IPS-18a (cell line): Measurements from ENCODE around the gene HP1BP3.
"Not testable (repeated sequence)": the region's sequence is repeated elsewhere in the genome, so short reads cannot be mapped to it uniquely, and the experiment has no call there.

Source experiments
- H3K27ac ChIP-seq: one replicate; pipeline ENCODE4 v1.5.1; 2013; ENCODE audit warnings: low read length
- H3K27me3 ChIP-seq: one replicate; pipeline ENCODE4 v1.6.1; 2013; ENCODE audit warnings: mild to moderate bottlenecking, low read length; ENCODE audit not compliant: control insufficient read depth, insufficient read depth
- H3K36me3 ChIP-seq: one replicate; pipeline ENCODE4 v1.6.1; 2013; ENCODE audit warnings: low read depth, low read length; ENCODE audit not compliant: control insufficient read depth
- H3K4me1 ChIP-seq: one replicate; pipeline ENCODE4 v1.6.1; 2013; ENCODE audit warnings: low read depth, low read length; ENCODE audit not compliant: control insufficient read depth
- H3K4me3 ChIP-seq: one replicate; pipeline ENCODE4 v1.5.1; 2013; ENCODE audit warnings: low read length
- H3K9ac ChIP-seq: one replicate; pipeline ENCODE4 v1.6.1; 2013; ENCODE audit warnings: mild to moderate bottlenecking, low read length, moderate library complexity
- H3K9me3 ChIP-seq: one replicate; pipeline ENCODE4 v1.6.1; 2013; ENCODE audit warnings: low read depth, low read length; ENCODE audit not compliant: control insufficient read depth

HP1BP3 gene

GRCh38 chr1:20811916-20812315 is 24.8 kb upstream of the HP1BP3 start:
- Histone ChIP-seq H3K27ac (no peak overlapping the region), H3K36me3 (peaks cover 10% of the 10 kb centered on the region), H3K27me3 (no peaks in the 10 kb centered on the region), H3K9me3 (no peaks in the 10 kb centered on the region), H3K4me3 (no peak overlapping the region), H3K9ac (no peak overlapping the region), H3K4me1 (no peaks in the 10 kb centered on the region)

GRCh38 chr1:20793236-20793635 is 6.1 kb upstream of the HP1BP3 start:
- H3K27ac ChIP-seq, result no peak overlapping the region
- no peak overlapping the region for H3K9ac ChIP-seq
- H3K36me3 ChIP-seq, result no peaks in the 10 kb centered on the region
- no peaks in the 10 kb centered on the region for H3K27me3 ChIP-seq
- H3K4me1 ChIP-seq, result peaks cover 2% of the 10 kb centered on the region
- H3K4me3 ChIP-seq, result no peak overlapping the region
- H3K9me3 ChIP-seq, result no peaks in the 10 kb centered on the region

- Histone ChIP-seq H3K27me3 (no peaks in the 10 kb centered on the region), H3K9ac (no peak overlapping the region), H3K36me3 (no peaks in the 10 kb centered on the region), H3K9me3 (no peaks in the 10 kb centered on the region), H3K27ac (no peak overlapping the region), H3K4me3 (no peak overlapping the region), H3K4me1 (peaks cover 5% of the 10 kb centered on the region)
These were observed 5.1 kb upstream of the HP1BP3 start for GRCh38 chr1:20792196-20792595.

- Histone ChIP-seq H3K4me3 (no peak overlapping the region), H3K4me1 (peaks cover 5% of the 10 kb centered on the region), H3K27me3 (no peaks in the 10 kb centered on the region), H3K9ac (no peak overlapping the region), H3K36me3 (no peaks in the 10 kb centered on the region), H3K27ac (peak overlapping the region; percentile 36), H3K9me3 (no peaks in the 10 kb centered on the region)
These were observed 3.7 kb upstream of the HP1BP3 start for GRCh38 chr1:20790785-20791184.

- not testable (repeated sequence) for H3K27ac ChIP-seq
These were observed 2.5 kb upstream of the HP1BP3 start for GRCh38 chr1:20789598-20789997.

GRCh38 chr1:20787840-20788795 is 1.0 kb upstream of the HP1BP3 start:
- Histone ChIP-seq H3K9me3 (no peaks in the 10 kb centered on the region), H3K27ac (peak overlapping the region; percentile 54), H3K4me1 (peaks cover 14% of the 10 kb centered on the region), H3K9ac (peak overlapping the region; percentile 87), H3K36me3 (no peaks in the 10 kb centered on the region), H3K27me3 (no peaks in the 10 kb centered on the region), H3K4me3 (peak overlapping the region; percentile 84)

More at GRCh38 chr1:20789598-20789997, 2.5 kb upstream of the HP1BP3 start:
- not testable (repeated sequence) for H3K9ac ChIP-seq, H3K9me3 ChIP-seq, H3K36me3 ChIP-seq, H3K27me3 ChIP-seq, H3K4me3 ChIP-seq
- peaks cover 13% of the 10 kb centered on the region for H3K4me1 ChIP-seq

- Histone ChIP-seq H3K4me3 (peak overlapping the region; percentile 82), H3K4me1 (peaks cover 14% of the 10 kb centered on the region), H3K36me3 (no peaks in the 10 kb centered on the region), H3K27me3 (no peaks in the 10 kb centered on the region), H3K9ac (peak overlapping the region; percentile 87), H3K27ac (peak overlapping the region; percentile 36), H3K9me3 (no peaks in the 10 kb centered on the region)
These were observed 666 bp downstream of the HP1BP3 start for GRCh38 chr1:20786253-20787028.

GRCh38 chr1:20785907-20786252 is 1.2 kb downstream of the HP1BP3 start:
- Histone ChIP-seq H3K27ac (peak overlapping the region; percentile 36), H3K9ac (peak overlapping the region; percentile 87), H3K9me3 (no peaks in the 10 kb centered on the region), H3K4me3 (peak overlapping the region; percentile 82), H3K27me3 (no peaks in the 10 kb centered on the region), H3K36me3 (no peaks in the 10 kb centered on the region), H3K4me1 (peaks cover 14% of the 10 kb centered on the region)

GRCh38 chr1:20775700-20776099 is 11.4 kb downstream of the HP1BP3 start:
- Histone ChIP-seq H3K4me3 (no peak overlapping the region), H3K9ac (no peak overlapping the region), H3K4me1 (no peaks in the 10 kb centered on the region), H3K9me3 (no peaks in the 10 kb centered on the region), H3K36me3 (peaks cover 86% of the 10 kb centered on the region), H3K27ac (no peak overlapping the region), H3K27me3 (no peaks in the 10 kb centered on the region)

GRCh38 chr1:20771780-20772179 is 15.3 kb downstream of the HP1BP3 start:
- Histone ChIP-seq H3K27me3 (no peaks in the 10 kb centered on the region), H3K36me3 (peaks cover 97% of the 10 kb centered on the region), H3K9me3 (no peaks in the 10 kb centered on the region), H3K4me3 (no peak overlapping the region), H3K4me1 (no peaks in the 10 kb centered on the region), H3K27ac (no peak overlapping the region), H3K9ac (no peak overlapping the region)

GRCh38 chr1:20770314-20771087 is 16.6 kb downstream of the HP1BP3 start:
- Histone ChIP-seq H3K9me3 (no peaks in the 10 kb centered on the region), H3K27ac (no peak overlapping the region), H3K4me3 (no peak overlapping the region), H3K36me3 (peaks cover 97% of the 10 kb centered on the region), H3K4me1 (no peaks in the 10 kb centered on the region), H3K9ac (no peak overlapping the region), H3K27me3 (no peaks in the 10 kb centered on the region)
